Erythroblast (primary cell): Measurements from ENCODE around the gene SGIP1.

Source experiments
- GATA1 ChIP-seq: IDR thresholded peaks from 2 replicates; pipeline ENCODE4 v1.6.1; 2011; ENCODE audit warnings: low read depth, mild to moderate bottlenecking, control low read depth, low read length, moderate library complexity
- POLR2A ChIP-seq: IDR thresholded peaks from 2 replicates; pipeline ENCODE4 v1.6.1; 2011; ENCODE audit warnings: mild to moderate bottlenecking, low read length

GRCh38 chr1:66549017-66549416 lies 15.1 kb downstream of the SGIP1 start:
- no peak for TF ChIP-seq POLR2A
- TF ChIP-seq GATA1: no peak
